Measurements from ENCODE around the gene LRMDA.

LRMDA gene

GRCh38 chr10:75939541-75939940, 508.1 kb downstream of the LRMDA start:
- DNase-seq, result no peak

GRCh38 chr10:75940742-75941141, 509.3 kb downstream of the LRMDA start:
- no peak for DNase-seq

DNA sequence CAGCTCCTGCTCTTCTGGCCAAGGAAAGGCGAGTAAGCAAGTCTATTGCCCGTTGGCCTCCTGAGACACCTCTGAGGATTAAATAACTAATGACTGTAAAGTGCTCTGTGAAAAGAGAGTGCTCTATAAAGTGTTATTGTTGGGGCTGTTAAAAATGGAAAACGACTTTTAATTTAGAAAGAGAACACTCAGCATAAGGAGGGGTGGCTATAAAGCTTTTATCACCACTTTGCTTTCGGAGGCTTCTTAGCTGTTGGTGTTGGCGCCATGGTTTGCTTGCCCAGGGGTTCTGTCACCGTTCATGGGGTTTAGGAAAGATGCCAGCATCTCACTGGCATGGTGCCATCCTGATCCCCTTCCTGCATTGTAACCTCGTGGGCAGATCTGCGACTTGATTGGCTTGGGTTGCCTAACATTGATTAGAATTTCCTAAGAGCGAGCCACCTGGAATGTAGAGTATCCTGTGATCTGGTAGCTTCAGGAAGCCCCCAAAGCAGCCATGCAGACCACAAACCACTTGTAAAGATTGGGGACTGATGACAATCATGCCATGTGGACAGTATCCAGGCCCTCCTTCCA, 509.9 kb downstream of the LRMDA start:
- no peak for DNase-seq

DNA sequence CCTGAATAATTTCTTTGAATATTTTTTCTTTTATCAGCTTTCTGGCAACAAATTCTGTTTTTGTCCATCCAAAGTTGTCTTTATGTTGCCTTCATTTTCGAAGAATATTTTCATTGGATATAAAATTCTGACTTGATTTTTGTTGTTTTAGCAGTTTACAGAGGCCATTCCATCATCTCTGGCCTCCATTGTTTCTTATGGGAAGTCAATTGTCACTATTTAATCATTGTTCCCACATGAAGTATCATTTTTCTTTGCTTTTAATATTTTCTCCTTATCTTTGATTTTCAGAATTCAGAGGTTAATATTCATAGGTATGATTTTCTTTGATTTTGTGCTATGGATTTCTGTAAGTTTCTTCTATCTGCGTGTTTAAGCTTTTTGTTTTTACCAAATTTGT, 512.6 kb downstream of the LRMDA start:
- DNase-seq, result no peak

DNA sequence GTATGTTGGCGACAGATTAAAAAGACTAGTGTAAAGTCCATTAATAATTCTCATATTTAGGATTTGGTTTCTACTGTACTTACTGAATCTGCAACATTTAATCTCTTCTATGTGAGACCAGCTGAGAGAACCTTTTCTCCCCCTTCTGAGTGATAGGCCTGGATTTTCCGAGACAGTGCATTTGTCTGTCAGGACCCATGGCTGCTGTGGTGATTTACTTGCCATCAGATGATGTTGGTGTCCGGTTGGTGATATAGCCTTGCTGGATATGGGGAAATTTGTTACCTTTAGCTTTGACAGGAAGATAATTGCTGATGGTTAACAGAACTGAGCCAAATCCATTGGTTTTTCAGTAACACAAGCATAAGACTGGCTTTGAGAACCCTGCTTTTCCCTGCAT, 517.2 kb downstream of the LRMDA start:
- no peak for DNase-seq

DNA sequence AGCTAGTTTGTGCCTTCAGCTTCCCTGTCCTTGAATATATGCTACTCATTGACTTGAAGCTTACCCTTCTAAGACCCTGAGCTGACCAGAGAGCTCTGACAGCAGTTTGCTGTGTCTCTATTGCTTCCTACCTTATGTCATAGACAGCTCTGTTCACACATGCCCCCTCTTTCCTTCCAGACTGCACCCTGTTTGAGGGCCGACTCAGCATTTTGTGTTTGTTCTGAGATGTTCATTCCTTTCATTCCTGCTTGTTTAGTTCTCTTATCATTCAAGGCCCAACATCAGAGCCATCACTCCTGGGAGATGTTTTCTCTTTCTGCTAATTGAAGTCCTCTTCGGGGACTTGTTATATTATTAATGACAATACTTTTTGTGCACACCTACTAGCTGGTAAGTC, 518.9 kb downstream of the LRMDA start:
- DNase-seq, result no peak

DNA sequence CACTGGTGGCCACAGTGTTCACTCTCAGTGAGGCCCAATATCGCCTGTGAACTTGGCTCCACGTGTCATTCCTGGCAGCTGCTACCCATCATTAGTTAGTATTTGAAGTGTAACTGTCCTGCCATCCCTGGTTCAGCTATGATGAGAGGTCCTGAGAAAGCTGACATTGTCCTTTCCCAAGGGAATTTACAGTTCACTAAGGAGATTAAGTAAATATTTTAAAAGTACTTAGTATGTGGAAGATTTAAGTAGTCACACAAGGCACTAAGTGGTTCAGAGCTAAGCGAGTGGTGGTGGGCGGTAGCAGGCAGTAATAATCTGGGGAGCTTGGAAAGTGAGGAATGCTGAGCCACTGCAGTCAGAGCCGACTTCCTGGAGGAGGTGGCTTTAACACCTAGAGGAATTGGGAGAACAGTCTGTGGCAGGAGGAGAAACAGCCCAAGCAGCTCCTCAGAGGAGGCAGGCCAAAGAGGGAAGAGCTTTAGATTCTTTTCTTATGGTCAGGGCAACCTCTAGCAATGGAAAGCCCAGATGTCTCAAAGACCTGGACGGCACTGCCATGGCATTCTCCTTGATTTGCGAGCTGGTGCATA, 519.7 kb downstream of the LRMDA start:
- DNase-seq, result no peak

DNA sequence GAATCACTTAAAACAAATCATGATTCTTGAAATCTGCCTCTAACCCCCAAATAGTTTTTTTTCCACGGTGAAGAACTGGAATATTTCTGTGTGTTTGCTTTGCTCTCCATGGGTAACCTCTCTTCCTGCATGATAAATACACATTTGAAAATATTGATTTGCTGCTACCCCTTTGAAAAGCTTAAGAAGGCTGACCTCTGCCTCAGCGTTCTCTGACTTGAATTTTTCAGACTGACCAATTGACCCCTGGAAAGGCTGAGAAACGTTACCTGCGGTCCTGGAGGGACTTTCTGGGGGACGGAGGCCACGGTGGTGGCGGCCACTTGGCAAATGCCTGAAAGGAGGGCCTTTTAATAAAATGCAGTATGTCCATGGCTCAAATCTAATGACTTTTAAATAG, 520.2 kb downstream of the LRMDA start:
- no peak for DNase-seq

DNA sequence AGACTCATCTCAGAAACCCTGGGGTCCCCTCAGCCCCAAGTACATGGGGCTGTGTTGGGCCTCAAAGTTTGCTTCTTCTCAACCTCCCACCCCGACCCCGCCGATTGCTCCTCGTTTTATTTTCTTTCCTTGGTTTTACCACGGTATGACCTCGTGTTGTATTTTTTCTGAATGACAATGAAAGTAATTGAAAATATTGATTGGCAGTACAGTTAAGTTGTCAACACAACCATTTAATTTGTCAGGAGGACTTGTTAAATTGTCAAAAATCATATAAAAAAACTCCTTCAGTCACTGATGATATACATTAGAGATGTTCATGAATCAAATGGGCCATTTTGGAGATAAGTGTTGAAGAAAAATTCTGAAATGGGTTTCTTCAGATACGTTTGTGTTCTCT, 520.7 kb downstream of the LRMDA start:
- no peak for DNase-seq

DNA sequence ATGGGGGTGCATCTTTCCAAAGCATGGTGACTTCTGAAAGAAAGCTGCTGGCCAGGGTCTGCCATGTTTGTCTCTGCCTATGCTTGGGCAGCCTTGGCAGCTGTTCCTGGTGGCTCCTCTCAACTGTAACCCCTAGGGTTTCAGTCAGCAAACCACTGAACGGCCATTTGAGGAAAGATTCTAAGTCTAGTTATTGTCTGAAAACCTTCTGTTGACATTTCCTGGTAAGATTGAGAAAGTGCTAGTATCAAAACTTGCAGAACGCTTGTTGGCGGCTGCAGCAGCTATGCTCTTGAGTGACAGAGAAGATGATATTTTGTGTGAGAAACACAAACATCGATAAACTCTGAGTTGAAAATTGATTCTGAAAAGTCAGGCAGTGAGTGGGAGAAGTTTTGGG, 523.1 kb downstream of the LRMDA start:
- no peak for DNase-seq

DNA sequence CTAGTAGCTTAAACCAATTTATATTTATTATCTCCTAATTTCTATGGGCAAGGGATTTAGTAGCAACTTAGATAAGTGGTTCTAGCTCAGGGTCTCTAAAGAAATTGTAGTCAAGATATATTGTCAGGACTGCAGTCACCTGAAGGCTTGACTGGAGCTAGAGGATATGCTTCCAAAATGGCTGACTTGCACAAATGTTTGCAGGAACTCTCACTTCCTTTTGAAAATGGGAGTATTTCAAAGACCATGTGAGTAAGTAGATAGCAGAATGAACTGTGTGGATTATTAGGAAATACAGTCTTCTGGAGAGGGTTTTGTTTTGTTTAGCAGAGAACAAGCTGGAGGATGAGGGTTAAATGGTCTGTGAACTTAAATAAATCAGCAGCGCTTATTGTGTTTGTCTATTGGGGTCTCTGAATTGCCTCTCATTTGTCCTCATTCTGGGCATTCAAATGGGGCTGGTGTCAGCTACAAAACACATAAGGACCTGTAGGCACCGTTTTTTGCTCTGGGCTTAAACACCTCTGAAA, 524.6 kb downstream of the LRMDA start:
- no peak for DNase-seq

DNA sequence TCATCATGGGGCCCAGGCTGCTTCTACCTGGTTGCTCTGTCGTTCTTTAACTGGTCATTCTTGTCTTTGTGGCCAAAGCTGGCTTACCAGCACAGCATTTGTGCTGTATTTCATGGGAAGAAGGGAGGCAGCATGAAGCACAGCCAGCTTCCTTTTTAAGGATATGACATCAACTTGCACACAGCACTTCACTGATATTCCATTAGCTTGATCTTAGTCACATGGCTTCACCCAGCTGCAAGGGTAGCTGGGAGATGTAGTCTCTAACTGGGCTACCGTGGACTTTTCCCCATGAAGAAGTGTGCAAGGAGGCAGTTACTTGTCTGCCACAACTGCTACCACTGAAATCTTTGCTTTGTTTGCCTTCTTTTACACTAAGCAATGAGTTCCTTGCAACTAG, 525.2 kb downstream of the LRMDA start:
- DNase-seq, result no peak

DNA sequence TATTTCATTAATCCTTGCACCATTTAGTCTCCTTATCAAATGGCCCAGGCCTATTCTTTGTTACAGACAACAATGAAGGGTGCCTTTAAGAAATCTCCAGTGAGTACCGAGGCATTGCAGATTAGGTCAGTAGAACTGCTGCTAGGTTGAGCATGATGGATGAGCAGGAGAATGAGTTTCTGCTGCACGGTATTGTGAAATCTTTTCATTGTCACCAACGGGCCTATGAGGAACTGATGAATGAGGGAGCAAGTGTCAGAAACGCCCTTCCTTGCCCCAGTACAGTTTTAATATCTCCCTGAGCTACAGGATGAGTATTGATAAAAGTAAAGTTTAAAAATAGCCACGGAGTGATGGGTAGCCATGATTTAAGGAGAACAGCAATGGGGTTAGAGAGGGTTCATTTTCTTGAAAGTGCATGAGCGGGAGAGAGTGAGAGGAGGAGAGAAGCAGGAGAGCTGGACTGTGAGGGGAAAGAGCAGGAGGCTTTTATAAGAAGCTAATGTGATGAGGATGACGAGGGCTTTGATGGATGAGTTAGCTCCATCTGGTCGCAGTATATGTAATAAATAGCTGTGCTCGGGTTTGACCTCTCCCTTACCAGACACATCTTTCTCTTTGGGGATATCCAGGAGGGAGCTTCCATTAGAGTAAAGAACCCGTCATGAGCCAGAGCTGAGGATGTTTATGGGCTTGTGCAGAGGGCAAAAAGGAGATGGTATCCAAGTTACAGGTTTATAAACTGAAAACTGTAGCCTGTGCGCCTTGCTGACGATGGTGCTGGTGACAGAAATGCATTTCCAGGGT, 526.1 kb downstream of the LRMDA start:
- no peak for DNase-seq

GRCh38 chr10:75959209-75959608, 527.8 kb downstream of the LRMDA start:
- DNase-seq, result no peak

GRCh38 chr10:75959912-75960311, 528.5 kb downstream of the LRMDA start:
- no peak for DNase-seq

GRCh38 chr10:75962395-75963061, 531.1 kb downstream of the LRMDA start:
- no peak for DNase-seq

DNA sequence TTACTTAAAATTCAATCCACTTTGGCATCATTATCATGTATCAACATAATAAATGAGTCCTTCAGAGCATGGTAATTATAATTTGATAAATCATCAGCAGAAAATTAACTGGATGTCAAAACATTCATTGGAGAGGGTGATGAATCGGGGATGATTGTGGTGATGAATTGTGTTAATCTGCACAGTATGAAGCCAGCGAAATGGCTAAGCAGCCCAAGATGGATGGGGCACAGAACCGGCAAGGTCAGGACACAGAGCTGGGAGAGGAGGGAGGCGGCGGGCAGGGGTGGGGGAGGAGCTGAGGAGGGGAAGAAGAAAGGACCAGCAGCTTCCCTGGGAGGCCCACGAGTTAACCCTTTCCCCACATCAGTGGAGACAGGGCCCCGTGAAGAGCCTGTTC, 536.1 kb downstream of the LRMDA start:
- no peak for DNase-seq

GRCh38 chr10:75969031-75969430, 537.6 kb downstream of the LRMDA start:
- no peak for DNase-seq

DNA sequence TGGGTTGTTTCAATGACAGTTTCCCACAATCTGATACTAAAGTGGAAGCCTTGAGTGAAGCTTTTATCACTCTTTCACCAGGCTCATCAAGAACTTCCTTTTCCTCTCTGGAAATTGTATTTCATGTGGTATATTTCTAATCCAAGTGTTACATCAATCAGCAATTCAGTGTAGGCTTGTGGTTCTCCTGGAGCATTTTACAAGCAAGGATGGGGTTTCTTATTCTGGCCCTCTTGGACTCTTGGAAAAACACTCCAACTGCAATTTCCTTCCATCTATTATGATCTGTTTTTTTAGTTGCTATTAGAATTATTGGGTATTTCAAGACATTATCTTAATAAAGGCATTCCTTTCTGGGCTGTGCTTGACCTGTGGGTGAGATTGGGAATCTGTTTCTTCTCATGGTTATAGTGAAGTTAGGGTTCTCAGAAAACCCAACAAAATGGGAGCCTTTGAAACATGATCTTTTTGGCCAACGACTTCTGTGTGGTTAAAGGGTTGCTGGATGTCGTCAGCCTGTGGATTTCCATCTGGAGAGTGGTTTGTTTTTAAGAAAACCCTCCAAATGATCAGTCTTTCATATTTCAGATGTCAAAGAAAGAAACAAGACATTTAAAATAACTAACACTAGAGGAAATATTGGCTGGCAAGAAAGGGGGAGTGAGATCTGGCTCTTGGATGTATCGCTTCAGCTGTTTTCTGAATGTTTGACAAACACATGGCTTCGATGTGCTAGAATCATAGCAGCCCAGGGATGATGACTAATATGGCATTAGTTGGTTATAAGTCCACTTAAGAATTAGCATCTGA, 540.2 kb downstream of the LRMDA start:
- DNase-seq, result no peak

DNA sequence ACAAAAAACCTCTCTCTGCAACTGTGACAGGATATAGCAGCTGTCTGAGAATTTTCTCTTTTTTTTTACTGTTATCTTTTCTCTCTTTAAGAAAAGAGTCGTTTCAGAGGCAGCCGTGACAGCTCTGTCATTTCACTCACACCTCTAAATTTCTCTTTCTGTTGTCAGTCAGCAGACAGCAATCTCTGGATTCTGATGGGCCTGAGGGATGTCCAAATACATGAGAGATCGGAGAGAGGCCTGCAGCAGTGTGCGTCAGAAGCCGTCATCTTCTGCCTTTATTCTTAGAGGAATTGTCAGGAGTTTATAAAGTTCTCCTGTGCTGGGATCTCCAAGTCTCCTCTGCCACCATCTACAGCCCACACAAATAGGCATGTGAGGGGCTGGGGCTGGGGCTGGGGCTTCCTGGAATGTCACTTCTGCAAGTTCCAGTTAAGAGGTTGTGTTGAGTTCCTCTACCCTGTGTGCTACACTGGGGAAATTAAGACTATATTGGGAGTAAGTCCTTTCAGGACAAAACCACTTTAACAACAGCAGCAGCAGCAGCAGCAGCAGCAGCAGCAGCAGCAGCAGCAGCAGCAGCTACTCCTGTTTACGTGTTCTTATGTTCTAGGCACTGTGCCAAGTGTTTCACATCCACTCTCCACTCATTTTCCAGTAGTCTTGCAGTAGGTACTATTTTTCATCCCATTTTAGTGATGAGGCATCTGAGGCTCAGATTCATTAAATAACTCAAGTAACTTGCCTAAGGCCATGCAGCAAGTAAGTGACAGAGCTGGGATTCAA, 541.3 kb downstream of the LRMDA start:
- no peak for DNase-seq

DNA sequence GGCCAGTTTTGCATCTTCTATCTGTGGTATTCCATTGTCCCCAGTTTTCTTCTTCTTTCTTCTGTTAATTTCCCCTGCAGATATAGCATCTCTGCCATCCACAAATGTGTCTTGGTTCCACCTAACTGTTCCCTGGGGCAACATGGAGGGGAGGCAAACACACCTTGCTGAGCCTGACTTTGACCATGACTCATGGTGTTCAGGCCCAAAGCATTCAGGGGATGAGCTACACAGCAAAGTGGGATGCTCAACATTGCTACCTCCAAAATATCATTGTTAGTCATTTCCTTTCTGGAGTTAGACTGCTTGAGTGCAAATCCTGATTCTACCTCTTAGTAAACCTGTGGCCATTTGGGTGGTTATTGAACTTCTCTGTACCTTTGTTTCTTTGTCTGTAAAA, 542.7 kb downstream of the LRMDA start:
- no peak for DNase-seq

DNA sequence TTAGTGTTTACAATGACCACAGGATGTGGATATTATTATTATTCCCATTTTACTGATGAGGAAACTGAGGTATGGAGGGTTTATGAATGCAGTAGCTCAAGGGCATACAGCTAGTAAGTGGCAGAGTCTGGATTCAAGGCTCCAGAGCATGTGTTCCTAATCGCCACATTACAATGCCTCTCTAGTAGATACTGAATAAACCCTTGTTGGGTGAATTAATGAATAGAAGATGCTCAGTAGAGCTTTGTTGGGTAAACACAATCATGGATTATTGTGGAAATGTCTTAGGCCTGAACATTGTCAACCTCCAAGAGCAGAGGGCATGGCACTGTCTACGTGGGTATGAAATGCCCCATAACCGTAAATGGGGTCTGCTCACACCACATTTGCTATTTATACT, 545.3 kb downstream of the LRMDA start:
- DNase-seq, result no peak

Measured in CD4-positive, alpha-beta T cell treated with Interleukin-10 for 1 hour (primary cell).